HG03139 (cell line): ENCODE measurements around the gene PALM3.
"Not testable (repeated sequence)": the region's sequence is repeated elsewhere in the genome, so short reads cannot be mapped to it uniquely, and the experiment has no call there.

Experiments used
- ATAC-seq: cut with Tn5 transposase; IDR thresholded peaks from one replicate; pipeline ENCODE4 v1.9.1; 2021; ENCODE audit not compliant: unreplicated experiment

The PALM3 gene

GRCh38 chr19:14059652-14060155 is 2.2 kb downstream of the PALM3 start:
- ATAC-seq = no peak

GRCh38 chr19:14059093-14059480 is 2.8 kb downstream of the PALM3 start:
- no peak for ATAC-seq

- ATAC-seq = no peak
Observed at GRCh38 chr19:14058182-14059092, 3.4 kb downstream of the PALM3 start.

- no peak for ATAC-seq
Observed at GRCh38 chr19:14056741-14057356, 5.0 kb downstream of the PALM3 start.

GRCh38 chr19:14056069-14056666 is 5.7 kb downstream of the PALM3 start:
- no peak for ATAC-seq

- ATAC-seq = no peak
Observed at GRCh38 chr19:14055396-14055795, 6.5 kb downstream of the PALM3 start.

GRCh38 chr19:14054721-14055120 is 7.2 kb downstream of the PALM3 start:
- ATAC-seq = no peak

GRCh38 chr19:14054099-14054498 is 7.8 kb downstream of the PALM3 start:
- no peak for ATAC-seq

GRCh38 chr19:14053500-14053899 is 8.4 kb downstream of the PALM3 start:
- no peak for ATAC-seq

GRCh38 chr19:14053032-14053431 is 8.8 kb downstream of the PALM3 start:
- ATAC-seq = no peak

- ATAC-seq = no peak
Observed at GRCh38 chr19:14052470-14052869, 9.4 kb downstream of the PALM3 start.

GRCh38 chr19:14051980-14052379 is 9.9 kb downstream of the PALM3 start:
- no peak for ATAC-seq

GRCh38 chr19:14050961-14051360 is 10.9 kb downstream of the PALM3 start:
- ATAC-seq = not testable (repeated sequence)

GRCh38 chr19:14050512-14050911 is 11.4 kb downstream of the PALM3 start:
- no peak for ATAC-seq

GRCh38 chr19:14048443-14049153 is 13.3 kb downstream of the PALM3 start:
- ATAC-seq = no peak

GRCh38 chr19:14047866-14048265 is 14.0 kb downstream of the PALM3 start:
- ATAC-seq = not testable (repeated sequence)

- ATAC-seq = not testable (repeated sequence)
Observed at GRCh38 chr19:14042659-14043608, 18.9 kb downstream of the PALM3 start.

GRCh38 chr19:14039181-14039580 is 22.7 kb downstream of the PALM3 start:
- ATAC-seq = no peak

GRCh38 chr19:14035706-14036105 is 26.2 kb downstream of the PALM3 start:
- no peak for ATAC-seq

- not testable (repeated sequence) for ATAC-seq
Observed at GRCh38 chr19:14035159-14035558, 26.7 kb downstream of the PALM3 start.
